Left cardiac atrium (tissue), 4 donors: Measurements from ENCODE around the gene KRT84. TPM values are rescaled to one million over a fixed set of nuclear protein-coding genes. Genes with fewer than 3 reads are reported as not detected.

ENCODE experiments used
- ATAC-seq, 2 donors: fragments of 200-7000 bp; cut with Tn5 transposase; one replicate each; pipeline ENCODE4 v1.9.1; 2020; ENCODE audit warnings: mild to moderate bottlenecking in 2 of 2, moderate library complexity in 2 of 2
- DNase-seq: peaks from one replicate; pipeline ENCODE4 v3.0.0-alpha.2; 2020
- intact Hi-C, 2 donors: fragments of 100-400 bp; cut with DNase I; formaldehyde crosslinking; loops; one replicate each; pipeline versions ENCODE4 v1.14.1 to v1.15.1; 2022 to 2023
- total RNA-seq, 2 donors: library from RNA; stranded (reverse); fragmentation: NEBNext Ultra II Directional; extraction: Animal tissue kit (Norgen Biotek cat#: 25700); gene quantifications; one replicate each; pipeline ENCODE4 v1.2.1, GENCODE V29; 2021
- donor health status: DM: no; HTN: yes; CAD: no.
- donor health status: DM: no; HTN: yes; CAD: no; lungs with severe emphysema.
- donor health status: DM: yes; HTN: yes; CAD: no.
- donor health status: Dilated cardiomyopathy.

The KRT84 gene
- total RNA-seq, 2 donors from 2014 or later, result not detected

- peak; percentile 55 to 96 for ATAC-seq
- intact Hi-C loops, result loop anchor here in 1 of 2 donors (5.0 kb wide), 1 partner anchor 486 kb away; no protein-coding TSS in a partner anchor
- peak; percentile 57 for DNase-seq
Measured at GRCh38 chr12:52391618-52392002, 6.2 kb upstream of the KRT84 start.

DNA sequence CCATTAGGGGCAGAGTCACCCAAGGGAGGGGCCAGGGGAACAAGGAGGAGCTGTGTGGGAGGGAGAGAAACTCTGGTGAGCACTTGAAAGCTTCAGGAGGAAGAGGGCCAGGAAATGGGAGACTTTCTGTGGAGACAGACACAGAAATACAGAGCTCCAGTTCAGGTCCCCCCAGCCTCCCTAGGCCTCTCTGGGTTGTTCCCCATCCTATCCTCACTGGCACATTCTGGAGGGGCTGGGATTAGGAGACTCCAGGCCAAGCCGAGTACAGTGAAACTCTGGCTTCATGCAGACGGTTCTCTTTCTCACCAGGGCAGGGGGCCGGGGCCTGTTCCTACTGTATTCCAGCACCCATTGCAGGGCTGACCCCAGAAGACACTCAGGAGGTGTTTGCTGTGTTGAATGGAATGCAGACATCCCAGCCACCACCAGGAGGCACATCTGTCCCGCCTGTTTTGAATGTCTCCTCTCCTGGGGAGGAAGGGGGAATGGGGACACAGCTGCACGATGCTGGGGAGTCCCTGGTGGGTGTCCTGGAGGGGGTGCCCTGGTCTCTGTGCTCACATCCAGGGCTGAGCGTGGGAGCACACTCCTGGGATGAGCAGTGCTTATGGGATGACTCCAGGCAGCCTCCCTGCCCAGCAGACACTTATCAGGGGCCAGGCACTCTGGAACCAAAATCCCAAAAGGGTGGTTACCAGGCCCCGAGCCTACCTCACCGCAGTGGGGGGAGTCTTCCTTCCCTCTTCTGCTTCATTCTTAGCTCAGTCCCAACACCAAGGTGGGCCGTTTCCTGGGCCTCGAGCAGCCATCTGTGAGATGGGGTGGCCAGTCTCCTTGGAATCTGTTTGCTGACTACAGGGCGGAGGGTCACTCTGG is 5.5 kb upstream of the KRT84 start:
- ATAC-seq, result peak; percentile 9 to 14
- intact Hi-C loops, result loop anchor here in 1 of 2 donors (5.0 kb wide), 1 partner anchor 486 kb away; no protein-coding TSS in a partner anchor

GRCh38 chr12:52389313-52390207 is 4.1 kb upstream of the KRT84 start:
- ATAC-seq (peak in 1 of 2 donors; percentile 68), DNase-seq (no peak)
- intact Hi-C loops, result loop anchor here in 1 of 2 donors (5.0 kb wide), 1 partner anchor 488 kb away; no protein-coding TSS in a partner anchor

More for the DNA sequence above, 5.5 kb upstream of the KRT84 start:
- no peak for DNase-seq

DNA sequence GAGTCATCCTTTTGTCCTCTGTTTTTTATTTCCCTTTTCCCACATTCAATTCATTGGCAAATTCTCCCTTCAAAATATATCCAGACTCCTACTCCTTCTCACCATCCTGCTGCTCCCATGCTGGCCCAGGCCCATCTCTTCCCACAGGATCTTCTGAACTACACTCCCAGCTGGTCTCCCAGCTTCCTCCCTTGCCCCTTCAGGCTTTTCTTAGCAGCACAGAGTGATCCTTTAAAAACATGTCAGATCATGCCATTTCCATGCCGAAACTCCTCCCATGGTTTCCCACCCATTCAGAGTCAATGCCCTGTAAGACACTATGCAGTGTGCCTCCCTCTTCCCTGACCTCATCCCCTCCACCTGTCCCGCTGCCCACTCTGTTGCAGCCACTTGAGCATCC is 2.4 kb upstream of the KRT84 start:
- DNase-seq (no peak), ATAC-seq (no peak)
- intact Hi-C loops, result no loop called here

DNA sequence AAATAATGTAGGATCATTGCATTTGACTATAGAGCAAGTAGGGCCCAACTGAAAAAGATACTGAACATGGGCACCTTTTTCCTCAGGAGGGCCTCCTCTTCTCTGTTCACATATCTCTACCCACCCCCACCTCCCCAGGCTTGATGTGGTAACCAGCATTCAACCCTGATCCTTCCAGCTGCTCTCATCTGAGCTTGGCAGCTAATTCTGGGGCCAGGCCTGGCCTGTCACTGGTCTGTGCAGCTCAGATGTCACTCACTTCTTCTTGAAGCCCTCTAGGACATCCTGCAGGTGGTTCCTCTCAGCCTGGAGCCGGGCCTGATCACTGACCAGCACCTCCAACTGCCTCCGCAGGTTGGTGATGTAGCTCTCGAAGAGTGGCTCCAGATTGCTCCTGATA is 2.1 kb downstream of the KRT84 start:
- intact Hi-C loops, result loop anchor here in 1 of 2 donors (5.0 kb wide), 1 partner anchor 124 kb away; no protein-coding TSS in a partner anchor
- no peak for DNase-seq

GRCh38 chr12:52382854-52383253 is 2.6 kb downstream of the KRT84 start:
- ATAC-seq, result no peak
- intact Hi-C loops, result loop anchor here in 1 of 2 donors (5.0 kb wide), 1 partner anchor 124 kb away; no protein-coding TSS in a partner anchor
- no peak for DNase-seq

More for the DNA sequence above, 2.1 kb downstream of the KRT84 start:
- no peak for ATAC-seq

- DNase-seq, result no peak
- ATAC-seq, result no peak
- intact Hi-C loops, result loop anchor here in 1 of 2 donors (5.0 kb wide), 1 partner anchor 126 kb away; no protein-coding TSS in a partner anchor
Measured at GRCh38 chr12:52381206-52381605, 4.2 kb downstream of the KRT84 start.

- intact Hi-C loops, result loop anchor here in 1 of 2 donors (5.0 kb wide), 1 partner anchor 127 kb away; no protein-coding TSS in a partner anchor
- DNase-seq (no peak), ATAC-seq (peak in 1 of 2 donors; percentile 51)
Measured at GRCh38 chr12:52380271-52380694, 5.2 kb downstream of the KRT84 start.

DNA sequence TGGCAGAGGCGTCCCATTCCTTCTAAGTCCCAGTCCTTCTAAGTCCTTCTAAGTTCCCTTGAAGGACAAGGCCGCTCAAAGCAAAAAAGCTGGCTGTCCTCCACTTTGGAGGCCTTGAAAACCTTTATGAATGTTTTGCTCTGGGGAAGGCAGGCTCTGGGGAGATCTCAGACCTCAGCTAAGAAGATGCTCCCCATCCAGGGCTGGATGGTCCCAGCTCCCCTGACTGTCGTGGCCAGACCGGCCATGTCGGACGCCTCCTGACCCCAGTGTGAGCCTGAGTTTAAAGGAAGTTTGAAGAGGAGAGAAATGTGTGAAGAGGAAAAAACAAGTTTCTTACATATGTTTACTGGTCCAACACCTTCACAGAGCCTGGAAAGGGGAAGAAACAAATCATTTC is 5.9 kb downstream of the KRT84 start:
- DNase-seq (no peak), ATAC-seq (no peak)
- intact Hi-C loops, result loop anchor here (5.0 to 10.0 kb wide), 2 partner anchors 488 to 605 kb away; no protein-coding TSS in a partner anchor

DNA sequence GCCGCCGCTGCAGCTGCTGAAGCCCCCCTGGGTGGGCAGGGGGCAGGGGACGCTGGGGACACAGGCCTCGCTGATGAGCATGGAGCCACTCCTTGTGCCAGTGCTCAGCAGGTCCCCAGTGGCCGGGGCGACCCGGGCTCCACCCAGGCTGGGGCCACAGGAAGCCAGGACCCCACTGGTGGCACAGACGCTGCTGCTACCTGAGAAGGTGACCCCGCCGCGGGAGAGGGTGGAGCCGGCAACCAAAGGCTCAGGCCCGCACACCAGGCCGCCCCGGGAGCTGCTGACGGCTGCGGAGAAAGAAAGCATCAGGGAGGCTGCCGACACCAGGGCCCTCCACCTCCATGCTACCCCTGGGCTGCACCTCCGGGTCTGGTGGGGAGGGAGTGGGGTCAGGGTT is 7.4 kb downstream of the KRT84 start:
- ATAC-seq (no peak), DNase-seq (no peak)
- intact Hi-C loops, result loop anchor here (5.0 to 10.0 kb wide), 2 partner anchors 489 to 607 kb away; no protein-coding TSS in a partner anchor

DNA sequence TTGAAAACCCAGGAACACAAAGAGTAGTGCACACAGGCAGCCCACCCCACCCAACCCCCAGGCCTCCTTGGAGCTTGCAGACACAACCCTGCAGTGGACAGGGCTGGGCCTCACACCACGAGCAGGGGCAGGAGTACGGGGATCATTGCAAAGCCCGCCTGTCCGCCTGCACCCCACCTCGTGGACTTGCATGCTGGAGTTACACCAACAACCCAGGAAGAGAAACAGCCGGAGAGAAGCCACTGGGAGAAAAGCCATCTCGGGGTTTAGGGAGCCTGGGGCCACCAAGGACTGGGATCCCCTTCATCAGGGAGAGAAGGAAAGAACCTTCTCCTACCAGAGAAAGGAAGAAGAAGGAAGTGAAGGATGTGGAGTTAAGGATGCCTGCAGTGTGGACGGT is 8.2 kb downstream of the KRT84 start:
- ATAC-seq (no peak), DNase-seq (no peak)
- intact Hi-C loops, result loop anchor here (5.0 to 10.0 kb wide), 2 partner anchors 490 to 608 kb away; no protein-coding TSS in a partner anchor

GRCh38 chr12:52372216-52373154 is 13.0 kb downstream of the KRT84 start:
- DNase-seq, result peak; percentile 87
- ATAC-seq, result peak; percentile 83 to 88

DNA sequence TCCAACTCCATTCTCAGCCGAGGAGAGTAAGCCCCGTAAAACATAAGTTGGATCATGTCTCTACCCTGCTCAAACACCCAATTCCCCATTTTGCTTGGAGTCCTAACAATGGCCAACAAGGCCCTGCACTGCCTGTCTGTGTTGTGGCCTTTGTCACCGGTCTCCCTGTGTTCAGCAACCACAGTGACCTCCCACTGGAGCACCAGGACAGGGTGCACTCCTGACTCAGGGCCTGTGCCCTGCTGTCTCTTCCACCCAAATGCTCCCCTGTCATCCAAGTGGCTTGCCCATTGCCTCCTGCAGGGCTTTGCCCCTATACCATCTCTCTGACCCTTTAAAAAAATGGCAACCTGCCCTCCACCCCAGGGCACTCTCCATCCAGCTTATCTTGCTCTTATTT is 13.7 kb downstream of the KRT84 start:
- DNase-seq (no peak), ATAC-seq (peak in 1 of 2 donors; percentile 20)
- intact Hi-C loops, result loop anchor here (2.0 to 10.0 kb wide), 3 partner anchors 509 to 613 kb away; no protein-coding TSS in a partner anchor

More at GRCh38 chr12:52372216-52373154, 13.0 kb downstream of the KRT84 start:
- intact Hi-C loops, result loop anchor here (2.0 to 10.0 kb wide), 3 partner anchors 508 to 612 kb away; no protein-coding TSS in a partner anchor

GRCh38 chr12:52370926-52371608 is 14.4 kb downstream of the KRT84 start:
- peak; percentile 68 for DNase-seq
- intact Hi-C loops, result loop anchor here in 1 of 2 donors (5.0 to 10.0 kb wide), 2 partner anchors 511 to 614 kb away; no protein-coding TSS in a partner anchor
- peak; percentile 87 to 91 for ATAC-seq

GRCh38 chr12:52369809-52370208 is 15.6 kb downstream of the KRT84 start:
- DNase-seq (no peak), ATAC-seq (no peak)
- intact Hi-C loops, result loop anchor here in 1 of 2 donors (5.0 to 10.0 kb wide), 2 partner anchors 512 to 615 kb away; no protein-coding TSS in a partner anchor

GRCh38 chr12:52369211-52369610 is 16.2 kb downstream of the KRT84 start:
- intact Hi-C loops, result no loop called here
- no peak for DNase-seq
- ATAC-seq, result no peak

GRCh38 chr12:52368508-52368907 is 16.9 kb downstream of the KRT84 start:
- no peak for DNase-seq
- ATAC-seq, result no peak

More at GRCh38 chr12:52368508-52368907, 16.9 kb downstream of the KRT84 start:
- intact Hi-C loops, result no loop called here
